HEK293 (cell line): Measurements from ENCODE around the gene VKORC1.
A peak's percentile ranks its signal among the peaks of the same experiment; 100 is the strongest.

ENCODE experiments used
- CTCF ChIA-PET: fragments of 350-600 bp; formaldehyde crosslinking; extraction: SDS; loops from one replicate; lab custom pipeline; 2021; ENCODE audit warnings: antibody characterized with exemption; lab: Yijun Ruan, JAX
- POLR2A ChIA-PET: fragments of 300-600 bp; formaldehyde crosslinking; extraction: SDS; loops from one replicate; lab custom pipeline; 2020; ENCODE audit warnings: antibody characterized with exemption, inconsistent platforms; lab: Yijun Ruan, JAX
- H3K27ac ChIP-seq: fragments of 200-500 bp; sonication (Bioruptor generic); 2 replicates; pipeline ENCODE4 v1.5.1; 2014; ENCODE audit warnings: low read depth, low read length, control low read depth, inconsistent platforms; ENCODE audit errors: extremely low read depth
- H3K36me3 ChIP-seq, 2 experiments: fragments of 200-500 bp in 1 of 2; sonication (Bioruptor generic) in 1 of 2; 1 replicate in 1 of 2; 2 replicates in 1 of 2; pipeline ENCODE4 v1.5.1; 2014 to 2017; ENCODE audit warnings: inconsistent platforms in 2 of 2, low read length in 2 of 2; ENCODE audit not compliant: control insufficient read depth in 2 of 2, insufficient read depth in 1 of 2
- H3K4me1 ChIP-seq: fragments of 200-500 bp; sonication (Bioruptor generic); 2 replicates; pipeline ENCODE4 v1.5.1; 2014; ENCODE audit warnings: mild to moderate bottlenecking, low read length, inconsistent platforms; ENCODE audit not compliant: control insufficient read depth, insufficient read depth
- H3K4me3 ChIP-seq: 2 replicates; pipeline ENCODE4 v1.5.1; 2011; ENCODE audit warnings: low read depth, mild to moderate bottlenecking, control low read depth, low read length, moderate library complexity
- H3K9me3 ChIP-seq: fragments of 200-500 bp; sonication (Bioruptor generic); 2 replicates; pipeline ENCODE4 v1.5.1; 2014; ENCODE audit warnings: low read depth, low read length, inconsistent platforms; ENCODE audit not compliant: control insufficient read depth, insufficient read depth
- BCL11B ChIP-seq: fragments of 450-650 bp; formaldehyde crosslinking; IDR thresholded peaks from 2 replicates; pipeline ENCODE4 v1.5.1; 2016; ENCODE audit warnings: low read depth, missing biosample characterization, missing genetic modification characterization
- EGR2 ChIP-seq: fragments of 450-650 bp; formaldehyde crosslinking; IDR thresholded peaks from 2 replicates; pipeline ENCODE4 v1.5.1; 2016; ENCODE audit warnings: low read depth, missing biosample characterization, missing genetic modification characterization
- PRDM4 ChIP-seq: fragments of 450-650 bp; formaldehyde crosslinking; IDR thresholded peaks from 2 replicates; pipeline ENCODE4 v1.5.1; 2017; ENCODE audit warnings: missing biosample characterization, missing genetic modification characterization
- SP3 ChIP-seq: fragments of 450-650 bp; formaldehyde crosslinking; IDR thresholded peaks from 2 replicates; pipeline ENCODE4 v1.5.1; 2016; ENCODE audit warnings: missing biosample characterization, missing genetic modification characterization
- ZBTB48 ChIP-seq: fragments of 450-650 bp; formaldehyde crosslinking; IDR thresholded peaks from 2 replicates; pipeline ENCODE4 v1.5.1; 2016; ENCODE audit warnings: missing biosample characterization, missing genetic modification characterization
- ZFP3 ChIP-seq: fragments of 450-650 bp; formaldehyde crosslinking; IDR thresholded peaks from 2 replicates; pipeline ENCODE4 v1.5.1; 2016; ENCODE audit warnings: low read depth, missing biosample characterization, missing genetic modification characterization
- ZNF10 ChIP-seq: fragments of 450-650 bp; formaldehyde crosslinking; IDR thresholded peaks from 2 replicates; pipeline ENCODE4 v1.5.1; 2017; ENCODE audit warnings: missing biosample characterization, missing genetic modification characterization
- ZNF133 ChIP-seq: fragments of 450-650 bp; formaldehyde crosslinking; IDR thresholded peaks from 2 replicates; pipeline ENCODE4 v1.5.1; 2016; ENCODE audit warnings: missing biosample characterization, missing genetic modification characterization
- ZNF155 ChIP-seq: fragments of 450-650 bp; formaldehyde crosslinking; IDR thresholded peaks from 2 replicates; pipeline ENCODE4 v1.5.1; 2016; ENCODE audit warnings: missing biosample characterization, missing genetic modification characterization
- ZNF214 ChIP-seq: fragments of 450-650 bp; formaldehyde crosslinking; IDR thresholded peaks from 2 replicates; pipeline ENCODE4 v1.5.1; 2017; ENCODE audit warnings: missing biosample characterization, mild to moderate bottlenecking, missing genetic modification characterization, borderline replicate concordance
- ZNF223 ChIP-seq: fragments of 450-650 bp; formaldehyde crosslinking; IDR thresholded peaks from 2 replicates; pipeline ENCODE4 v1.5.1; 2016; ENCODE audit warnings: missing biosample characterization, missing genetic modification characterization
- ZNF274 ChIP-seq, 2 experiments: fragments of 200-500 bp in 1 of 2; fragments of 450-650 bp in 1 of 2; sonication (Bioruptor generic) in 1 of 2; formaldehyde crosslinking in 1 of 2; IDR thresholded peaks; 2 replicates each; pipeline versions ENCODE4 v1.5.1 to v1.6.1; 2014 to 2016; ENCODE audit warnings: borderline replicate concordance in 1 of 2, inconsistent platforms in 1 of 2, low read length in 1 of 2, missing biosample characterization in 1 of 2, missing genetic modification characterization in 1 of 2
- ZNF302 ChIP-seq: fragments of 450-650 bp; formaldehyde crosslinking; IDR thresholded peaks from 2 replicates; pipeline ENCODE4 v1.5.1; 2016; ENCODE audit warnings: missing biosample characterization, missing genetic modification characterization, low read depth
- ZNF37A ChIP-seq: fragments of 450-650 bp; IDR thresholded peaks from 2 replicates; pipeline ENCODE4 v1.5.1; 2018; ENCODE audit warnings: missing biosample characterization, missing genetic modification characterization
- ZNF544 ChIP-seq: fragments of 450-650 bp; formaldehyde crosslinking; IDR thresholded peaks from 2 replicates; pipeline ENCODE4 v1.5.0; 2017; ENCODE audit warnings: missing biosample characterization, missing genetic modification characterization
- ZNF561 ChIP-seq: fragments of 450-650 bp; IDR thresholded peaks from 2 replicates; pipeline ENCODE4 v1.5.1; 2018; ENCODE audit warnings: missing biosample characterization, missing genetic modification characterization, borderline replicate concordance
- ZNF571 ChIP-seq: fragments of 450-650 bp; formaldehyde crosslinking; IDR thresholded peaks from 2 replicates; pipeline ENCODE4 v1.5.0; 2017; ENCODE audit warnings: missing biosample characterization, missing genetic modification characterization
- ZNF600 ChIP-seq: fragments of 450-650 bp; formaldehyde crosslinking; IDR thresholded peaks from 2 replicates; pipeline ENCODE4 v1.5.1; 2016; ENCODE audit warnings: missing biosample characterization, missing genetic modification characterization
- ZNF701 ChIP-seq: fragments of 450-650 bp; formaldehyde crosslinking; IDR thresholded peaks from 2 replicates; pipeline ENCODE4 v1.5.1; 2016; ENCODE audit warnings: missing biosample characterization, missing genetic modification characterization
- ZNF704 ChIP-seq: fragments of 450-650 bp; formaldehyde crosslinking; IDR thresholded peaks from 2 replicates; pipeline ENCODE4 v1.5.1; 2016; ENCODE audit warnings: missing biosample characterization, missing genetic modification characterization
- ZNF747 ChIP-seq: fragments of 450-650 bp; formaldehyde crosslinking; IDR thresholded peaks from 2 replicates; pipeline ENCODE4 v1.5.1; 2016; ENCODE audit warnings: missing biosample characterization, missing genetic modification characterization
- ZNF76 ChIP-seq: fragments of 450-650 bp; formaldehyde crosslinking; IDR thresholded peaks from 2 replicates; pipeline ENCODE4; 2016; ENCODE audit warnings: low read depth, missing biosample characterization, missing genetic modification characterization, borderline replicate concordance
- TF ChIP-seq, protein P1 (sequence below): fragments of 450-650 bp; formaldehyde crosslinking; IDR thresholded peaks from 2 replicates; pipeline ENCODE4 v1.5.1; 2016; ENCODE audit warnings: missing biosample characterization, missing genetic modification characterization
- TF ChIP-seq, protein P2 (sequence below): fragments of 450-650 bp; formaldehyde crosslinking; IDR thresholded peaks from 2 replicates; pipeline ENCODE4 v1.5.1; 2017; ENCODE audit warnings: missing biosample characterization, missing genetic modification characterization
- TF ChIP-seq, protein P3 (sequence below): sonication (generic); formaldehyde crosslinking; IDR thresholded peaks from 2 replicates; pipeline ENCODE4 v1.8.1; 2022; ENCODE audit warnings: mild to moderate bottlenecking, moderate library complexity, missing genetic modification reagents

VKORC1 gene

GRCh38 chr16:31108794-31109558, 14.4 kb upstream of the VKORC1 start (continued):
- TF ChIP-seq ZNF214 (tag by site-specific recombination) = no peak
- no peak for TF ChIP-seq ZNF37A (tag by site-specific recombination)
- TF ChIP-seq, protein P1, sequence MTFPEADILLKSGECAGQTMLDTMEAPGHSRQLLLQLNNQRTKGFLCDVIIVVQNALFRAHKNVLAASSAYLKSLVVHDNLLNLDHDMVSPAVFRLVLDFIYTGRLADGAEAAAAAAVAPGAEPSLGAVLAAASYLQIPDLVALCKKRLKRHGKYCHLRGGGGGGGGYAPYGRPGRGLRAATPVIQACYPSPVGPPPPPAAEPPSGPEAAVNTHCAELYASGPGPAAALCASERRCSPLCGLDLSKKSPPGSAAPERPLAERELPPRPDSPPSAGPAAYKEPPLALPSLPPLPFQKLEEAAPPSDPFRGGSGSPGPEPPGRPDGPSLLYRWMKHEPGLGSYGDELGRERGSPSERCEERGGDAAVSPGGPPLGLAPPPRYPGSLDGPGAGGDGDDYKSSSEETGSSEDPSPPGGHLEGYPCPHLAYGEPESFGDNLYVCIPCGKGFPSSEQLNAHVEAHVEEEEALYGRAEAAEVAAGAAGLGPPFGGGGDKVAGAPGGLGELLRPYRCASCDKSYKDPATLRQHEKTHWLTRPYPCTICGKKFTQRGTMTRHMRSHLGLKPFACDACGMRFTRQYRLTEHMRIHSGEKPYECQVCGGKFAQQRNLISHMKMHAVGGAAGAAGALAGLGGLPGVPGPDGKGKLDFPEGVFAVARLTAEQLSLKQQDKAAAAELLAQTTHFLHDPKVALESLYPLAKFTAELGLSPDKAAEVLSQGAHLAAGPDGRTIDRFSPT (tag by site-specific recombination) = no peak
- no peak for TF ChIP-seq PRDM4
- TF ChIP-seq ZNF701 = no peak
- no peak for TF ChIP-seq ZNF561
- no peak for TF ChIP-seq ZNF223 (tag by site-specific recombination)

GRCh38 chr16:31108035-31108793, 13.6 kb upstream of the VKORC1 start, which contains the start of gene BCKDK:
Gene BCKDK (plus strand): TSS chr16:31108386. CDS start chr16:31109224, 838 bp downstream.
- H3K4me1 ChIP-seq = no peaks in the 10 kb centered on the region; the same call in none of the 2 replicates
- H3K36me3 ChIP-seq = peaks cover 0 to 40% of the 10 kb centered on the region in 2 experiments; a peak in 1 of 3 replicates
- ChIA-PET POLR2A (interaction anchor here (0.6 to 2.0 kb wide), 4 partner anchors 10 to 73 kb away, joined by 3 to 6 read pairs (median 4); partner anchors contain the start of genes KAT8, ZNF646 and ZNF668), CTCF (interaction anchor here (1.4 kb wide), 1 partner anchor 32 kb away, joined by 3 read pairs; no protein-coding TSS in a partner anchor)
- peak within 1 kb of the TSS; percentile 94 for H3K4me3 ChIP-seq
- H3K27ac ChIP-seq = peak within 1 kb of the TSS; percentile 76; the same call in 1 of the 2 replicates
- H3K9me3 ChIP-seq = no peaks in the 10 kb centered on the region
- TF ChIP-seq ZFP3 (tag by site-specific recombination) (no peak), ZNF155 (tag by site-specific recombination) (no peak), ZNF76 (tag by site-specific recombination) (peak; percentile 90), ZNF571 (tag by site-specific recombination) (no peak), ZNF544 (tag by site-specific recombination) (no peak), BCL11B (no peak), EGR2 (tag by site-specific recombination) (peak; percentile 77), ZBTB48 (tag by site-specific recombination) (0 out of 2 replicates have a peak, but pooled peaks have one; percentile 41), ZNF747 (tag by site-specific recombination) (no peak), ZNF704 (tag by site-specific recombination) (no peak), ZNF600 (0 out of 2 replicates have a peak, but pooled peaks have one; percentile 19), SP3 (tag by site-specific recombination) (peak; percentile 88), ZNF133 (no peak), ZNF274 (IDR thresholded peaks at IDR 0.05; ENCODE audit: low read length) (no peak), ZNF274 (tag by site-specific recombination; IDR thresholded peaks at IDR 0.05; ENCODE audit: borderline replicate concordance) (no peak), ZNF302 (tag by site-specific recombination) (no peak), ZNF10 (tag by site-specific recombination) (no peak)
- TF ChIP-seq, protein P2, sequence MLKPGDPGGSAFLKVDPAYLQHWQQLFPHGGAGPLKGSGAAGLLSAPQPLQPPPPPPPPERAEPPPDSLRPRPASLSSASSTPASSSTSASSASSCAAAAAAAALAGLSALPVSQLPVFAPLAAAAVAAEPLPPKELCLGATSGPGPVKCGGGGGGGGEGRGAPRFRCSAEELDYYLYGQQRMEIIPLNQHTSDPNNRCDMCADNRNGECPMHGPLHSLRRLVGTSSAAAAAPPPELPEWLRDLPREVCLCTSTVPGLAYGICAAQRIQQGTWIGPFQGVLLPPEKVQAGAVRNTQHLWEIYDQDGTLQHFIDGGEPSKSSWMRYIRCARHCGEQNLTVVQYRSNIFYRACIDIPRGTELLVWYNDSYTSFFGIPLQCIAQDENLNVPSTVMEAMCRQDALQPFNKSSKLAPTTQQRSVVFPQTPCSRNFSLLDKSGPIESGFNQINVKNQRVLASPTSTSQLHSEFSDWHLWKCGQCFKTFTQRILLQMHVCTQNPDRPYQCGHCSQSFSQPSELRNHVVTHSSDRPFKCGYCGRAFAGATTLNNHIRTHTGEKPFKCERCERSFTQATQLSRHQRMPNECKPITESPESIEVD (tag by site-specific recombination) = no peak
- TF ChIP-seq, protein P3, sequence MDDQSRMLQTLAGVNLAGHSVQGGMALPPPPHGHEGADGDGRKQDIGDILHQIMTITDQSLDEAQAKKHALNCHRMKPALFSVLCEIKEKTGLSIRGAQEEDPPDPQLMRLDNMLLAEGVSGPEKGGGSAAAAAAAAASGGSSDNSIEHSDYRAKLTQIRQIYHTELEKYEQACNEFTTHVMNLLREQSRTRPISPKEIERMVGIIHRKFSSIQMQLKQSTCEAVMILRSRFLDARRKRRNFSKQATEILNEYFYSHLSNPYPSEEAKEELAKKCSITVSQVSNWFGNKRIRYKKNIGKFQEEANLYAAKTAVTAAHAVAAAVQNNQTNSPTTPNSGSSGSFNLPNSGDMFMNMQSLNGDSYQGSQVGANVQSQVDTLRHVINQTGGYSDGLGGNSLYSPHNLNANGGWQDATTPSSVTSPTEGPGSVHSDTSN (CRISPR knock-in tag) = peak; percentile 59; the same call in 1 of the 2 replicates
